Lower leg skin (tissue), 4 donors: ENCODE measurements around the gene EP300. TPM values are rescaled to one million over a fixed set of nuclear protein-coding genes. Genes with fewer than 3 reads are reported as not detected.

ENCODE experiments used
- DNase-seq, 2 donors: peaks; one replicate each; pipeline ENCODE4 v3.0.0-alpha.2; 2019; ENCODE audit warnings: low spot score in 2 of 2
- H3K4me3 ChIP-seq: fragments of 200-600 bp; sonication (generic); 2 replicates; pipeline ENCODE4 v1.5.1; 2017; ENCODE audit warnings: mild to moderate bottlenecking, low read depth; ENCODE audit not compliant: poor library complexity, severe bottlenecking
- CTCF ChIP-seq, 3 donors: fragments of 450-650 bp; IDR thresholded peaks; one replicate each; pipeline ENCODE4 v1.5.1; 2016; ENCODE audit warnings: antibody characterized with exemption in 3 of 3, mild to moderate bottlenecking in 3 of 3, moderate library complexity in 2 of 3
- POLR2A ChIP-seq, 2 donors: fragments of 450-650 bp; IDR thresholded peaks; one replicate each; pipeline ENCODE4 v1.6.1; 2016 to 2017; ENCODE audit warnings: antibody characterized with exemption in 2 of 2, mild to moderate bottlenecking in 1 of 2, moderate library complexity in 1 of 2
- WGBS, 2 donors: methylation state at CpG; one replicate each; pipeline ENCODE4 v1.1.5; 2018; 5-methylcytosine and 5-hydroxymethylcytosine counted together
- intact Hi-C: fragments of 100-400 bp; cut with DNase I; formaldehyde crosslinking; loops from one replicate; pipeline ENCODE4 v1.15.0; 2023; ENCODE audit warnings: low total_unique reads
- microRNA counts, 2 donors: library from miRNA; unstranded; fragments of <30 nt; microRNA quantifications; one replicate each; lab custom pipeline; 2016
- total RNA-seq, 4 donors: library from RNA; depleted of rRNA; stranded (reverse); fragments of >200 nt; gene quantifications; one replicate each; pipeline ENCODE4 v1.1.0, GENCODE V29; 2016

The EP300 gene
- total RNA-seq, 4 donors from 2014 or later = 72.4 to 86.9 (median 74.9) TPM

- TF ChIP-seq CTCF (IDR thresholded peaks at IDR 0.05) (no peak), POLR2A (IDR thresholded peaks at IDR 0.05) (no peak)
- DNase-seq = no peak
- no peak overlapping the region for H3K4me3 ChIP-seq
- whole genome bisulfite sequencing, 2 donors = 80 to 81% methylated on average over 9 of the region's 9 CpGs
- intact Hi-C loops = no loop called here
These were observed 130.6 kb downstream of the EP300 start for GRCh38 chr22:41222846-41223507.

GRCh38 chr22:41223535-41223934 is 131.1 kb downstream of the EP300 start:
- TF ChIP-seq POLR2A (IDR thresholded peaks at IDR 0.05) (no peak), CTCF (IDR thresholded peaks at IDR 0.05) (no peak)
- no peak overlapping the region for H3K4me3 ChIP-seq
- intact Hi-C loops = no loop called here
- 70 to 78% methylated on average over 7 of the region's 7 CpGs for whole genome bisulfite sequencing, 2 donors
- no peak for DNase-seq

- H3K4me3 ChIP-seq = no peak overlapping the region
- WGBS, 2 donors = 86 to 89% methylated on average over 25 to 26 of the region's 26 CpGs
- intact Hi-C loops = loop anchor here (2.0 kb wide), 1 partner anchor 20 kb away; no protein-coding TSS in a partner anchor
- TF ChIP-seq CTCF (IDR thresholded peaks at IDR 0.05) = no peak
- no peak for TF ChIP-seq POLR2A (IDR thresholded peaks at IDR 0.05)
- no peak for DNase-seq
These were observed 134.6 kb downstream of the EP300 start for GRCh38 chr22:41226723-41227655.

- no peak overlapping the region for H3K4me3 ChIP-seq
- TF ChIP-seq CTCF (IDR thresholded peaks at IDR 0.05) = no peak
- intact Hi-C loops = no loop called here
- WGBS, 2 donors = 86 to 87% methylated on average over 6 of the region's 6 CpGs
- DNase-seq = no peak
These were observed 136.8 kb downstream of the EP300 start for GRCh38 chr22:41229215-41229614.

MicroRNAs within 50 kb of the gene (microRNA counts, 767-probe panel; counts per million panel counts)
- 0 to 358 counts per million in 2 donors for microRNA hsa-miR-1281 (lab: Ali Mortazavi, UCI)

Other genes with a start within 250 kb of the EP300 start
- gene ST13, start 236.0 kb upstream of the EP300 start, total RNA-seq = 100 to 1,000 TPM; 130 to 143 (median 139) TPM
- 10 to 100 TPM in 3 of 4 donors, 1 to 10 TPM in 1; 8.7 to 11.2 (median 10.6) TPM for gene XPNPEP3, start 235.4 kb upstream of the EP300 start, total RNA-seq
- not detected for gene DNAJB7, start 230.5 kb upstream of the EP300 start, total RNA-seq
- gene RBX1, start 141.2 kb upstream of the EP300 start, total RNA-seq = 10 to 100 TPM; 26.5 to 47.7 (median 42.0) TPM
- 10 to 100 TPM in 3 of 4 donors, 1 to 10 TPM in 1; 6.3 to 20.9 (median 16.8) TPM for gene L3MBTL2, start 112.7 kb downstream of the EP300 start, total RNA-seq
- gene CHADL, start 148.3 kb downstream of the EP300 start, total RNA-seq = 10 to 100 TPM; 10.5 to 16.3 (median 11.5) TPM
- 100 to 1,000 TPM; 119 to 150 (median 121) TPM for gene RANGAP1, start 193.6 kb downstream of the EP300 start, total RNA-seq
- gene ZC3H7B, start 208.9 kb downstream of the EP300 start, total RNA-seq = 10 to 100 TPM; 19.9 to 39.9 (median 31.2) TPM